ENCODE data around the gene SRF.

Gene SRF

DNA sequence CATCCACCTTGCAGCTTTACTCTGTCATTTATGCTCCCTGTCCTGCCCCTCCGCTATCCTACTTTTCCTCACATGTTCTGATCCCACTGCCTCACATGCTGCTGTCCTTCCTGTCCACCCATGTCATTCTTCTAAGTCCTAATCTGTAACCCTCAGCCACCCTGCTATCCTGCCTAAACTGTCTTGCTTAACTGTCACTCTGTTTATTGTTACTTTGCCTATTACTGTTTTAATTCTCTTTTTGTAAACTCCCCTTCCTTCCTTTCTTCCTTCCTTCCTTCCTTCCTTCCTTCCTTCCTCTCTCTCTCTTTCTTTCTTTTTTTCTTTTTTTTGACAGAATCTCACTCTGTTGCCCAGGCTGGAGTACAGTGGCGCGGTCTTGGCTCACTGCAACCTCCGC is 12.4 kb downstream of the SRF start:
- no peak overlapping the region; the same call in 1 of the 2 replicates for H3K4me3 ChIP-seq (ENCODE audit: low read depth, low read length)
- TF ChIP-seq, protein P1, sequence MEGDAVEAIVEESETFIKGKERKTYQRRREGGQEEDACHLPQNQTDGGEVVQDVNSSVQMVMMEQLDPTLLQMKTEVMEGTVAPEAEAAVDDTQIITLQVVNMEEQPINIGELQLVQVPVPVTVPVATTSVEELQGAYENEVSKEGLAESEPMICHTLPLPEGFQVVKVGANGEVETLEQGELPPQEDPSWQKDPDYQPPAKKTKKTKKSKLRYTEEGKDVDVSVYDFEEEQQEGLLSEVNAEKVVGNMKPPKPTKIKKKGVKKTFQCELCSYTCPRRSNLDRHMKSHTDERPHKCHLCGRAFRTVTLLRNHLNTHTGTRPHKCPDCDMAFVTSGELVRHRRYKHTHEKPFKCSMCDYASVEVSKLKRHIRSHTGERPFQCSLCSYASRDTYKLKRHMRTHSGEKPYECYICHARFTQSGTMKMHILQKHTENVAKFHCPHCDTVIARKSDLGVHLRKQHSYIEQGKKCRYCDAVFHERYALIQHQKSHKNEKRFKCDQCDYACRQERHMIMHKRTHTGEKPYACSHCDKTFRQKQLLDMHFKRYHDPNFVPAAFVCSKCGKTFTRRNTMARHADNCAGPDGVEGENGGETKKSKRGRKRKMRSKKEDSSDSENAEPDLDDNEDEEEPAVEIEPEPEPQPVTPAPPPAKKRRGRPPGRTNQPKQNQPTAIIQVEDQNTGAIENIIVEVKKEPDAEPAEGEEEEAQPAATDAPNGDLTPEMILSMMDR (IDR thresholded peaks at IDR 0.05; ENCODE audit: low read depth, low read length, missing control alignments), result no peak
- DNase-seq (ENCODE audit: low read depth), result no peak

DNA sequence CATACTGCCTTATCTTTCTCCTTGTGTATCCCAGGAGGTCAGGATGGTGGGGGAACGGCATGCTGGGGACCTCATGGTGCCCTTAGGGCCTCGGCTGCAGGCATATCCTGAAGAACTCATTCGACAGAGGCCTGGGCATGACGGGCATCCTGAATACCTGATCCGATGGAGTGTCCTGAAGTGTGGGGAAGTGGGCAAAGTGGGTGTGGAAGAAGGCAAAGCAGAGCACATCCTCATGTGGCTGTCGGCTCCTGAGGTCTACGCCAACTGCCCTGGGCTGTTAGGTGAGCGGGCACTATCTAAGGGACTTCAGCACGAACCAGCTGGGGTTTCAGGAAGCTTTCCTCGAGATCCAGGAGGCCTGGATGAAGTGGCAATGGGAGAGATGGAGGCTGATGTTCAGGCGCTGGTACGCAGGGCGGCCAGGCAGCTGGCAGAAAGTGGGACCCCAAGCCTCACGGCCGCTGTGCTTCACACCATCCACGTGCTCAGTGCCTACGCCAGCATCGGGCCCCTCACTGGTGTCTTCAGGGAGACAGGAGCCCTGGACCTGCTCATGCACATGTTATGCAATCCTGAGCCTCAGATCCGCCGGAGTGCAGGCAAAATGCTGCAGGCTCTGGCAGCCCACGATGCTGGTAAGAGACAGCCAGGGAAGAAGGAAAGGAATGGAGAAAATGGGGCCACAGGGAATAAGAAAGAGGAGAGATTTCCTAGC is 13.4 kb downstream of the SRF start:
- TF ChIP-seq, protein P1 (IDR thresholded peaks at IDR 0.05; ENCODE audit: low read depth, low read length, missing control alignments), result no peak
- H3K4me3 ChIP-seq (ENCODE audit: low read depth, low read length), result no peak overlapping the region
- no peak for DNase-seq (ENCODE audit: low read depth)

DNA sequence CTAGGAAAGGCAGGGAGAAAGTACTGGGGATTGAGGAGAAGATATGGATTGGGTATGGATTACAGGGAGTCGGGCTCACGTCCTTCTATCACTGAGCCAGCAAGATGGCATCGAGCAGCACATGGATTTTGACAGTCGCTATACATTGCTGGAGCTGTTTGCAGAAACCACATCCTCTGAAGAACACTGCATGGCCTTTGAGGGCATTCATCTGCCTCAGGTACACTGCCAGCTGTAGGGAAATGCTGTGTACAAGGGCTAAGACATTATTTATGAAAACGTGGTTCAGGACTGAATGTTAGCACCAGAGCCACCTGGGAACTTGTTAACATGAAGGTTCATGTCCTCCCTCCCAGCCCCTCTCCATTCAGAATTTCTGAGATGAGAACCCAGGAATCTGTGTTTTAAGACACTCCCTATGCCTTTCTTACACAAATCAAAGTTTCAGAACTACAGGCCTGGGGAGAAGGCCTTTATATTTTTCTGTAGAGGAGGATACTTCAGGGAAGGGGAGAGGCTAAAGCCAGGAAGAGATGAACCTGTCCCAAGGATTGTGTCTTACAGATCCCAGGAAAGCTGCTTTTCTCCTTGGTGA is 14.4 kb downstream of the SRF start:
- DNase-seq (ENCODE audit: low read depth), result no peak
- TF ChIP-seq, protein P1 (IDR thresholded peaks at IDR 0.05; ENCODE audit: low read depth, low read length, missing control alignments), result no peak
- H3K4me3 ChIP-seq (ENCODE audit: low read depth, low read length), result no peak overlapping the region

DNA sequence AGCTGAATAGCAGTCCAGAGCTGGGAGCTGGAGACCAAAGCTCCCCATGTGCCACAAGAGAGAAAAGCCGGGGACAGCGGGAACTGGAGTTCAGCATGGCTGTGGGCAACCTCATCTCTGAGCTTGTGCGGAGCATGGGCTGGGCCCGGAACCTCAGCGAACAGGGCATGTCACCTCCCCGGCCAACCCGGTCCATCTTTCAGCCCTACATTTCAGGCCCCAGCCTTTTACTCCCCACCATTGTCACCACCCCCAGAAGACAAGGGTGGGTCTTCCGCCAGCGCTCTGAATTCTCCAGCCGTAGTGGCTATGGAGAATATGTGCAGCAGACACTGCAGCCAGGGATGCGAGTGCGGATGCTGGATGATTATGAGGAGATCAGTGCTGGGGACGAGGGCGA is 14.9 kb downstream of the SRF start:
- TF ChIP-seq, protein P1 (IDR thresholded peaks at IDR 0.05; ENCODE audit: low read depth, low read length, missing control alignments), result no peak
- DNase-seq (ENCODE audit: low read depth), result no peak
- no peak overlapping the region for H3K4me3 ChIP-seq (ENCODE audit: low read depth, low read length)

DNA sequence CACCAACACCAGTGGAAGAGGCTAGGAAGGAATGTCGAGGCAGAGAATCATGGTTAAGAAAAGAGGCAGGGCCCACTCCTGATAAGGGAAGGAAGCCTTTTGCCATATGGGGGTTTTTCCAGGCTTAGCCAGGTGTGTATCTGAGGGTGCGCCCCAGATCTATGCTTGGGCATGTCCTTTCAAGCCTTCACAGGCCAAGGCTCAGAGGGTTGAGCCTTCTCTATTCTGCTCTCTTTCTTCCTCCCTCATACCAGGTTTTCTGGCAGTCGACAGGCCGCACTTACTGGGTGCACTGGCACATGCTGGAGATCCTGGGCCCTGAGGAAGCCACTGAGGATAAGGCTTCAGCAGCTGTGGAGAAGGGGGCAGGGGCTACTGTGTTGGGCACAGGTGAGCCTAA is 15.6 kb downstream of the SRF start:
- no peak overlapping the region for H3K4me3 ChIP-seq (ENCODE audit: low read depth, low read length)
- no peak for DNase-seq (ENCODE audit: low read depth)
- TF ChIP-seq, protein P1 (IDR thresholded peaks at IDR 0.05; ENCODE audit: low read depth, low read length, missing control alignments), result no peak

DNA sequence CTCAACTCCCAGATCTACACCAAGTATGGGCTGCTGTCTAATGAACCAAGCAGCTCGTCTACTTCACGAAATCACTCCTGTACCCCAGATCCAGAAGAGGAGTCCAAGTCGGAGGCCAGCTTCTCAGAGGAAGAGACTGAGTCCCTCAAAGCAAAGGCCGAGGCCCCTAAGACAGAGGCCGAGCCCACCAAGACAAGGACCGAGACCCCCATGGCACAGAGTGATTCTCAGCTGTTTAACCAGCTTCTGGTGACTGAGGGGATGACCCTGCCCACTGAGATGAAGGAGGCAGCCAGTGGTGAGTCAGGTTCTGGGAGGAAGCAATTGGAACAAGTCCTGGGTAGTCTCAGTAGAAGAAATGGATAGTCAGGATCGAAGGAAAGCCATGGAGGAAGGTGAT is 16.8 kb downstream of the SRF start:
- no peak overlapping the region for H3K4me3 ChIP-seq (ENCODE audit: low read depth, low read length)
- no peak for DNase-seq (ENCODE audit: low read depth)
- TF ChIP-seq, protein P1 (IDR thresholded peaks at IDR 0.05; ENCODE audit: low read depth, low read length, missing control alignments), result no peak

DNA sequence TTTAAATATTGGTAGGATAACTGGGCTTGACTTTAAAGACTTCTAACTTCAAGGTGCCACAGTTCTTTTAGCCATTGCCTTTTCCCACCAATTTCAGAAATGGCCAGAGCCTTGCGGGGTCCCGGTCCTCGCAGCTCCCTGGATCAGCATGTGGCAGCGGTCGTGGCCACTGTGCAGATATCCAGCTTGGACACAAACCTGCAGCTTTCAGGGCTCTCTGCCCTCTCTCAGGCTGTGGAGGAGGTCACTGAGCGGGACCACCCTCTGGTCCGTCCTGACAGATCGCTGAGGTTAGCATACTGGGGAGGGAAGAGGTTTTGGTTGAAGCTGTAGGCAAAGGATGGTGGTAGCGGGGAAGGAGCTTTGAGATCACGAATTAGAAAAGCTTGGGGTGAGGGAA is 17.4 kb downstream of the SRF start:
- DNase-seq (ENCODE audit: low read depth), result no peak
- TF ChIP-seq, protein P1 (IDR thresholded peaks at IDR 0.05; ENCODE audit: low read depth, low read length, missing control alignments), result no peak

More for the DNA sequence above, 17.4 kb downstream of the SRF start:
- H3K4me3 ChIP-seq (ENCODE audit: low read depth, low read length), result no peak overlapping the region
